B cell (primary cell): ENCODE data around the gene PCSK7. TPM values are rescaled to one million over a fixed set of nuclear protein-coding genes. Genes with fewer than 3 reads are reported as not detected.
A peak's percentile ranks its signal among the peaks of the same experiment; 100 is the strongest.

ENCODE experiments used
- ATAC-seq: fragments of 200-7000 bp; cut with Tn5 transposase; one replicate; pipeline ENCODE4 v1.10.0; 2021; ENCODE audit warnings: low read depth, mild to moderate bottlenecking, moderate number of reproducible peaks, moderate library complexity
- CTCF ChIA-PET: fragments of 350-600 bp; sonication (Branson Sonifier 250); formaldehyde crosslinking; loops from one replicate; lab custom pipeline; 2021; ENCODE audit warnings: antibody characterized with exemption, inconsistent platforms; lab: Charles Lee
- POLR2A ChIA-PET: fragments of 350-600 bp; sonication (Branson Sonifier 250); formaldehyde crosslinking; loops from one replicate; lab custom pipeline; 2021; ENCODE audit warnings: antibody characterized with exemption; lab: Charles Lee
- DNase-seq: peaks from one replicate; pipeline ENCODE4 v3.0.0; 2013
- H2AFZ ChIP-seq: 2 replicates; pipeline ENCODE4 v1.6.1; 2012; ENCODE audit warnings: mild to moderate bottlenecking, low read depth, low read length; ENCODE audit not compliant: insufficient read depth, poor library complexity, severe bottlenecking
- H3K27ac ChIP-seq, 2 donors: 1 replicate in 1 of 2; 2 replicates in 1 of 2; pipeline ENCODE4 v1.5.1; 2012 to 2013; ENCODE audit warnings: low read length in 2 of 2, mild to moderate bottlenecking in 2 of 2, moderate library complexity in 1 of 2
- H3K27me3 ChIP-seq, 4 experiments: fragments of 200-600 bp in 1 of 4; sonication (generic) in 1 of 4; replicated peaks in 1 of 4; 1 replicate in 2 of 4; 2 replicates in 2 of 4; pipeline versions ENCODE4 v1.6.1 to v1.7.0; 2013 to 2016; ENCODE audit warnings: low read length in 3 of 4, mild to moderate bottlenecking in 2 of 4, mixed read lengths in 1 of 4, moderate library complexity in 1 of 4; ENCODE audit not compliant: insufficient read depth in 4 of 4, control insufficient read depth in 3 of 4; ENCODE audit errors: control extremely low read depth in 1 of 4
- H3K36me3 ChIP-seq, 2 experiments: replicated peaks in 1 of 2; 1 replicate in 1 of 2; 2 replicates in 1 of 2; pipeline versions ENCODE4 v1.6.1 to v1.7.1; 2013; ENCODE audit warnings: low read length in 1 of 2; ENCODE audit not compliant: insufficient read depth in 2 of 2, control insufficient read depth in 1 of 2; ENCODE audit errors: control extremely low read depth in 1 of 2, extremely low read depth in 1 of 2
- H3K4me1 ChIP-seq, 2 donors: fragments of 200-600 bp in 1 of 2; sonication (generic) in 1 of 2; 1 replicate in 1 of 2; 2 replicates in 1 of 2; pipeline versions ENCODE4 v1.5.1 to v1.6.1; 2013 to 2017; ENCODE audit warnings: low read length in 2 of 2; ENCODE audit not compliant: control insufficient read depth in 2 of 2, insufficient read depth in 2 of 2
- H3K4me2 ChIP-seq: replicated peaks from 2 replicates; pipeline ENCODE3; 2012; ENCODE audit warnings: mild to moderate bottlenecking, low read depth, low read length; ENCODE audit not compliant: poor library complexity, severe bottlenecking
- H3K4me3 ChIP-seq, 5 experiments: fragments of 200-600 bp in 1 of 5; sonication (generic) in 1 of 5; 1 replicate in 3 of 5; 2 replicates in 2 of 5; pipeline versions ENCODE4 v1.5.1 to v1.7.0; 2011 to 2016; ENCODE audit warnings: low read length in 4 of 5, mild to moderate bottlenecking in 4 of 5, low read depth in 2 of 5, control low read depth in 1 of 5, moderate library complexity in 1 of 5; ENCODE audit not compliant: insufficient read depth in 1 of 5; ENCODE audit errors: control extremely low read depth in 1 of 5, extremely low read depth in 1 of 5
- H3K79me2 ChIP-seq: fragments of 200-600 bp; sonication (generic); one replicate; pipeline ENCODE4 v1.6.0; 2016; ENCODE audit warnings: low read length; ENCODE audit not compliant: control insufficient read depth, insufficient read depth
- H3K9ac ChIP-seq: fragments of 200-600 bp; sonication (generic); 2 replicates; pipeline ENCODE4 v1.6.1; 2017; ENCODE audit warnings: mild to moderate bottlenecking, low read length, moderate library complexity
- H3K9me3 ChIP-seq, 3 donors: one replicate each; pipeline versions ENCODE4 v1.6.1 to v1.7.1; 2013; ENCODE audit warnings: low read length in 2 of 3; ENCODE audit not compliant: control insufficient read depth in 2 of 3, insufficient read depth in 1 of 3; ENCODE audit errors: control extremely low read depth in 1 of 3
- H4K20me1 ChIP-seq: 2 replicates; pipeline ENCODE4 v1.6.0; 2012; ENCODE audit warnings: mild to moderate bottlenecking, low read length; ENCODE audit not compliant: insufficient read depth, control insufficient read depth, poor library complexity, severe bottlenecking
- H3K27ac Mint-ChIP-seq: one replicate; pipeline ENCODE4 v1.8.0; 2021; ENCODE audit warnings: mixed read lengths
- H3K27me3 Mint-ChIP-seq: one replicate; pipeline ENCODE4 v1.8.0; 2021; ENCODE audit warnings: mixed read lengths
- H3K4me1 Mint-ChIP-seq: one replicate; pipeline ENCODE4 v1.8.0; 2021; ENCODE audit warnings: mixed read lengths
- H3K4me3 Mint-ChIP-seq: one replicate; pipeline ENCODE4 v1.8.0; 2021; ENCODE audit warnings: mixed read lengths
- H3K9me3 Mint-ChIP-seq: one replicate; pipeline ENCODE4 v1.8.0; 2022; ENCODE audit warnings: mixed read lengths; ENCODE audit not compliant: insufficient read depth
- EZH2 ChIP-seq: IDR thresholded peaks from 2 replicates; pipeline ENCODE4 v1.6.1; 2012; ENCODE audit warnings: borderline replicate concordance, low read depth, mild to moderate bottlenecking, moderate library complexity, low read length; ENCODE audit not compliant: insufficient read depth, poor library complexity, severe bottlenecking
- WGBS: methylation state at CpG from one replicate; pipeline ENCODE4 v1.1.5; 2013; ENCODE audit warnings: missing lambda C conversion rate; ENCODE audit not compliant: insufficient coverage; 5-methylcytosine and 5-hydroxymethylcytosine counted together
- intact Hi-C: fragments of 100-400 bp; cut with micrococcal nuclease; formaldehyde crosslinking; loops from one replicate; pipeline ENCODE4 v1.10.0; 2022
- polyA plus RNA-seq: library from polyadenylated mRNA; depleted of rRNA; stranded (reverse); fragments of >200 nt; gene quantifications from 2 replicates; pipeline ENCODE4 v1.2.3, GENCODE V29; 2012
- total RNA-seq, 2 donors: library from RNA; stranded (reverse); fragments of 120-200 nt in 1 of 2; gene quantifications; 1 replicate in 1 of 2; 2 replicates in 1 of 2; pipeline versions ENCODE4 v1.2.3 to v1.2.4, GENCODE V29; 2013 to 2022
- TF ChIP-seq, protein P1 (sequence below): fragments of 200-600 bp; IDR thresholded peaks from one replicate; pipeline ENCODE4 v1.8.0; 2022; ENCODE audit warnings: antibody characterized with exemption, mild to moderate bottlenecking

The PCSK7 gene
- total and polyA plus RNA-seq, 2 donors (not counting 1 experiment from before 2014, with no cell fraction given), result 203 to 283 TPM

DNA sequence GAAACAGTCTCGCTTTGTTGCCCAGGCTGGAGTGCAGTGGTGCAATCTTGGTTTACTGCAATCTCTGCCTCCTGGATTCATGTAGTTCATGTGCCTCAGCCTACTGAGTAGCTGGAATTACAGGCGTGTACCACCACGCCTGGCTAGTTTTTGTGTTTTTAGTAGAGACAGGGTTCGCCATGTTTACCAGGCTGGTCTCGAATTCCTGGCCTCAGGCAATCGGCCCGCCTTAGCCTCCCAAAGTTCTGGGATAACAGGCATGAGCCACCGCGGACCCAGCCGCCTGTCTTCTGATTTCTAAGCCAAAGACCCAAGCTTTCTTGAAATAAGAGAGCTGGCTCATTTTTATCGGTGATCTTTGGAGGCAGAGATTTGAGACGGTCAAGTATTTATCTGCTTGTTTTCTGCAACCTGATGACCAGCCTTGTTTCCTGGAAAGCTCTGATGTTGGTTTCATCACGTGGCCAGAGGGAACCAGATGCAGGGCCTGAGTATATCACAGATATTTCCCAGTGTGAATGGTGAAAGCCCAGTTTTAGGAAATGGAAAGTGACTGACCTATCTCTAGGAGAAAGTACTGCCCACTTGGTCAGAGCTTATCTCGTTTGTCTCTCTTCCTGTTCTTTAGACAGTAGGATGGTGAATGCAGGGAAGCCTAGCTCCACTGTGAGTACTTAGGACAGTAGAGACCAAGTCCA lies 59.0 kb downstream of the PCSK7 start:
- no peaks in the 10 kb centered on the region for H3K27me3 Mint-ChIP-seq
- no peak overlapping the region for H3K27ac Mint-ChIP-seq
- H3K9me3 Mint-ChIP-seq, result no peaks in the 10 kb centered on the region
- no peak overlapping the region for H3K4me2 ChIP-seq
- H3K4me1 Mint-ChIP-seq, result peaks cover 4% of the 10 kb centered on the region
- no peaks in the 10 kb centered on the region for H3K9me3 ChIP-seq
- WGBS, result 96% methylated on average over 14 of the region's 14 CpGs
- no peak overlapping the region for H2AFZ ChIP-seq
- no peak for TF ChIP-seq EZH2
- TF ChIP-seq, protein P1, sequence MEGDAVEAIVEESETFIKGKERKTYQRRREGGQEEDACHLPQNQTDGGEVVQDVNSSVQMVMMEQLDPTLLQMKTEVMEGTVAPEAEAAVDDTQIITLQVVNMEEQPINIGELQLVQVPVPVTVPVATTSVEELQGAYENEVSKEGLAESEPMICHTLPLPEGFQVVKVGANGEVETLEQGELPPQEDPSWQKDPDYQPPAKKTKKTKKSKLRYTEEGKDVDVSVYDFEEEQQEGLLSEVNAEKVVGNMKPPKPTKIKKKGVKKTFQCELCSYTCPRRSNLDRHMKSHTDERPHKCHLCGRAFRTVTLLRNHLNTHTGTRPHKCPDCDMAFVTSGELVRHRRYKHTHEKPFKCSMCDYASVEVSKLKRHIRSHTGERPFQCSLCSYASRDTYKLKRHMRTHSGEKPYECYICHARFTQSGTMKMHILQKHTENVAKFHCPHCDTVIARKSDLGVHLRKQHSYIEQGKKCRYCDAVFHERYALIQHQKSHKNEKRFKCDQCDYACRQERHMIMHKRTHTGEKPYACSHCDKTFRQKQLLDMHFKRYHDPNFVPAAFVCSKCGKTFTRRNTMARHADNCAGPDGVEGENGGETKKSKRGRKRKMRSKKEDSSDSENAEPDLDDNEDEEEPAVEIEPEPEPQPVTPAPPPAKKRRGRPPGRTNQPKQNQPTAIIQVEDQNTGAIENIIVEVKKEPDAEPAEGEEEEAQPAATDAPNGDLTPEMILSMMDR, result no peak
- peaks cover 0 to 27% of the 10 kb centered on the region in 2 experiments for H3K36me3 ChIP-seq
- intact Hi-C loops, result no loop called here
- no peak overlapping the region for H3K9ac ChIP-seq
- H3K27ac ChIP-seq, result peak overlapping the region in 1 of 2 donors; percentile 40
- no peaks in the 10 kb centered on the region for H3K27me3 ChIP-seq
- DNase-seq, result no peak
- no peak overlapping the region for H3K4me3 Mint-ChIP-seq
- H3K79me2 ChIP-seq, result no peaks in the 10 kb centered on the region
- ChIA-PET POLR2A (interaction anchor here (0.9 kb wide), 1 partner anchor 27 kb away, joined by 4 read pairs; no protein-coding TSS in a partner anchor), CTCF (interaction anchor here (0.8 to 14.8 kb wide), 9 partner anchors 9 to 293 kb away, joined by 3 to 309 read pairs (median 4); partner anchors contain the start of genes PCSK7 and RNF214)
- H3K4me1 ChIP-seq, result peaks cover 0 to 3% of the 10 kb centered on the region in 2 donors
- H3K4me3 ChIP-seq, result no peak overlapping the region
- no peaks in the 10 kb centered on the region for H4K20me1 ChIP-seq
- no peak for ATAC-seq
